K562 (cell line): ENCODE measurements around the gene LY6G5B. TPM values are rescaled to one million over a fixed set of nuclear protein-coding genes. Genes with fewer than 3 reads are reported as not detected.
A peak's percentile ranks its signal among the peaks of the same experiment; 100 is the strongest.

ENCODE experiments used
- BCOR ChIP-seq: fragments of 450-650 bp; IDR thresholded peaks from 2 replicates; pipeline ENCODE4 v1.6.1; 2016
- ELF1 ChIP-seq: fragments of 200-800 bp; sonication (Bioruptor generic); IDR thresholded peaks from 2 replicates; pipeline ENCODE4 v1.6.1; 2016; ENCODE audit warnings: missing genetic modification characterization, missing compliant biosample characterization
- FOXK2 ChIP-seq, 2 experiments: fragments of 450-650 bp; IDR thresholded peaks in 1 of 2; conservative IDR thresholded peaks in 1 of 2; 2 replicates each; pipeline ENCODE4 v1.6.1; 2016; ENCODE audit warnings: low read depth in 2 of 2, mild to moderate bottlenecking in 1 of 2
- GTF2A2 ChIP-seq: IDR thresholded peaks from 2 replicates; pipeline ENCODE4 v1.6.1; 2016; ENCODE audit warnings: mild to moderate bottlenecking, missing genetic modification characterization, missing compliant biosample characterization
- MBD1 ChIP-seq: fragments of 250-450 bp; sonication (Bioruptor Pico); IDR thresholded peaks from 2 replicates; pipeline ENCODE4 v1.8.0; 2022; ENCODE audit warnings: inconsistent platforms
- MED1 ChIP-seq: sonication (generic); formaldehyde crosslinking; IDR thresholded peaks from 2 replicates; pipeline ENCODE4 v1.8.1; 2023; ENCODE audit warnings: missing genetic modification reagents, borderline replicate concordance
- MEF2A ChIP-seq: IDR thresholded peaks from 2 replicates; pipeline ENCODE4 v1.6.1; 2011; ENCODE audit warnings: low read depth, mild to moderate bottlenecking, low read length, moderate library complexity; ENCODE audit not compliant: control insufficient read depth
- MEIS2 ChIP-seq: fragments of 450-650 bp; IDR thresholded peaks from 2 replicates; pipeline ENCODE4 v1.6.1; 2014; ENCODE audit warnings: mild to moderate bottlenecking; ENCODE audit not compliant: partially characterized antibody
- MITF ChIP-seq: IDR thresholded peaks from 2 replicates; pipeline ENCODE4 v1.6.1; 2014; ENCODE audit warnings: antibody characterized with exemption
- MTA3 ChIP-seq: fragments of 450-650 bp; formaldehyde crosslinking; IDR thresholded peaks from 2 replicates; pipeline ENCODE4 v1.6.1; 2017; ENCODE audit warnings: mild to moderate bottlenecking, borderline replicate concordance
- MYBL2 ChIP-seq, 2 experiments: fragments of 450-650 bp in 1 of 2; sonication (generic) in 1 of 2; formaldehyde crosslinking in 1 of 2; IDR thresholded peaks; 2 replicates each; pipeline versions ENCODE4 v1.6.1 to v1.8.1; 2017 to 2022; ENCODE audit warnings: borderline replicate concordance in 1 of 2, inconsistent platforms in 1 of 2, low read depth in 1 of 2, mild to moderate bottlenecking in 1 of 2, missing genetic modification reagents in 1 of 2, moderate library complexity in 1 of 2
- NR1H2 ChIP-seq: sonication (generic); formaldehyde crosslinking; IDR thresholded peaks from 2 replicates; pipeline ENCODE4 v1.4.0; 2020; ENCODE audit warnings: mild to moderate bottlenecking, missing genetic modification reagents
- RHOXF2B ChIP-seq: fragments of 250-450 bp; sonication (Bioruptor Pico); conservative IDR thresholded peaks from 2 replicates; pipeline ENCODE4 v1.5.1; 2021
- SIN3B ChIP-seq: fragments of 450-650 bp; IDR thresholded peaks from 2 replicates; pipeline ENCODE4 v1.6.1; 2017; ENCODE audit warnings: low read depth, mild to moderate bottlenecking, moderate library complexity
- TGIF2 ChIP-seq: sonication (generic); formaldehyde crosslinking; IDR thresholded peaks from 2 replicates; pipeline ENCODE4 v1.8.1; 2022; ENCODE audit warnings: mild to moderate bottlenecking, missing genetic modification reagents, moderate library complexity
- TRIM24 ChIP-seq, 2 experiments: fragments of 450-650 bp; IDR thresholded peaks; 2 replicates each; pipeline ENCODE4 v1.6.1; 2016
- ZNF23 ChIP-seq: fragments of 250-450 bp; sonication (Bioruptor Pico); IDR thresholded peaks from 2 replicates; pipeline ENCODE4 v1.4.0; 2020; ENCODE audit warnings: mild to moderate bottlenecking
- ZNF583 ChIP-seq: fragments of 250-450 bp; sonication (Bioruptor Pico); IDR thresholded peaks from 2 replicates; pipeline ENCODE4 v1.4.0; 2020
- ZNF586 ChIP-seq: fragments of 450-650 bp; formaldehyde crosslinking; conservative IDR thresholded peaks from 2 replicates; pipeline ENCODE4 v1.4.0; 2020; ENCODE audit warnings: mild to moderate bottlenecking, moderate library complexity
- ZNF655 ChIP-seq: fragments of 250-450 bp; sonication (Bioruptor Pico); IDR thresholded peaks from 2 replicates; pipeline ENCODE4 v1.5.0; 2021
- polyA plus RNA-seq, 8 experiments: library from polyadenylated mRNA; depleted of rRNA in 4 of 8; stranded (reverse) in 5 of 8; unstranded in 3 of 8; fragments of >200 nt; fragmentation: Nextera tagmentation in 2 of 8; fragmentation: Illumina TruSeq in 1 of 8; extraction: Ambion mirVana in 2 of 8; extraction: Trizol in 1 of 8; gene quantifications; 2 replicates each; pipeline versions ENCODE4 v1.2.1 to v1.2.3, GENCODE V29; 2011 to 2014; ENCODE audit warnings: inconsistent platforms in 1 of 8, missing spikeins in 1 of 8
- total RNA-seq, 7 experiments: library from RNA; depleted of rRNA in 6 of 7; stranded (reverse); fragments of >200 nt in 6 of 7; fragmentation: Illumina TruSeq in 2 of 7; extraction: Trizol in 2 of 7; gene quantifications; 2 replicates each; pipeline versions ENCODE4 v1.2.1 to v1.2.3, GENCODE V29; 2011 to 2021; ENCODE audit warnings: low replicate concordance in 1 of 7
- TF ChIP-seq, protein P1 (sequence below): fragments of 450-650 bp; IDR thresholded peaks from 2 replicates; pipeline ENCODE4 v1.6.1; 2016; ENCODE audit warnings: low read depth, mild to moderate bottlenecking, moderate library complexity
- TF ChIP-seq, protein P2 (sequence below): fragments of 250-450 bp; sonication (Bioruptor Pico); IDR thresholded peaks from 2 replicates; pipeline ENCODE4 v1.8.0; 2021; ENCODE audit warnings: borderline replicate concordance, mild to moderate bottlenecking, moderate library complexity; ENCODE audit not compliant: poor library complexity, severe bottlenecking

LY6G5B gene
- total and polyA plus RNA-seq, 9 of the 15 experiments (the other 6 are each of a cell fraction or from before 2014, with no cell fraction given): 6.0 to 27.0 (median 7.5) TPM

DNA sequence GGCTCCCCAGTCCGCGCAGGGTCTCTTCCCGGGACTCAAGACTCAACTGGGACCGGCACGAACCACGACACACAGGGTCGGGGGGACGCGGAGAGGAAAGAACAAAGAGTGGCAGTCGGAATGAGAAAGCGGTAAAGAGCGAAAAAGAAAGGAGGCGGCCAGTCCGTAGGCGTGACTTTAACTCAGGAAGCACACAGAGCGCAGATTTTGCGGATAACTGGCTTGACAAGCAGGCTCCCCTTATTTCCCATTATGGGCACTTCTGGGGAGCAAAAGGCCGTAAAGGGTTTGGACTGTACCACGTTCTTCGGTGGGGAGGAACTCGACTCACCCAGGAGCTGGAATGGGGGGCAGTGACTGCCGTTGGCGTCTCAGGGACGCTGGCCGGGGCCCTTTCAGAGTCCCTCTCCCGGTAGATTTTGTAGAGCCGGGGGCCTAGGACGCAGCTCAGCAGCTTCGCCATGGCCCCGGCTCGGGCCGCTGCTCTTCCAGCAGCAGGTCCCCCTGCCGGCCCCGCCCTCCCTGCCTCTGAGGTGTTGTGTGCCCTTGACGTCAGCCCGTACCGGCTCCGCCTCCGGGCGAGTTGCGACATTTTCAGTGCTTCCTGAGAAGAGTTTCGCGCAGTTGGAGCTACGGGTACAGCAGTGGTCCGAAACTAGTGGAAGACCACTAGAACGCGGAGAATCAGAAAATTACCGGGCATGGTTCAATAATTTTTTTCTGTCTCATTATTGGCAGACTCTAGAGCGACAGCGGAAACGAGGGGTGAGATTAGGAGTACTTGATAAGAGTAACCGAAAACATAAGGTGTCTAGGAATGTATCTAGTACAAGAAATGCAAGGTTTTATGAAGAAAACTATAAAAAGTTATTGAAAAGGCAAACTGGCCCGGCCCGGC, 33.3 kb downstream of the LY6G5B start, which contains the start of gene ABHD16A (continued):
- TF ChIP-seq TGIF2 (CRISPR knock-in tag) (no peak), NR1H2 (CRISPR knock-in tag) (0 out of 2 replicates have a peak, but pooled peaks have one; percentile 60), MEF2A (0 out of 2 replicates have a peak, but pooled peaks have one; percentile 16), ZNF586 (CRISPR knock-in tag) (0 out of 2 replicates have a peak, but pooled peaks have one; percentile 3), MTA3 (peak; percentile 100), ZNF23 (CRISPR knock-in tag) (no peak), MEIS2 (peak; percentile 49), MYBL2 (IDR thresholded peaks at IDR 0.05; ENCODE audit: low read depth) (no peak), MYBL2 (CRISPR knock-in tag; IDR thresholded peaks at IDR 0.05; ENCODE audit: borderline replicate concordance) (no peak), GTF2A2 (tag) (no peak), RHOXF2B (0 out of 2 replicates have a peak, but pooled peaks have one; percentile 19), TRIM24 (IDR thresholded peaks at IDR 0.05) (peak; percentile 16 to 61; a peak in 2 of 4 replicates), SIN3B (peak; percentile 66; the same call in 1 of the 2 replicates), ELF1 (tag) (peak; percentile 84), MED1 (CRISPR knock-in tag) (no peak), MITF (peak; percentile 7; the same call in 1 of the 2 replicates), ZNF583 (no peak), BCOR (peak; percentile 54; the same call in 1 of the 2 replicates), ZNF655 (CRISPR knock-in tag) (no peak), MBD1 (CRISPR knock-in tag) (no peak), FOXK2 (conservative IDR thresholded peaks at IDR 0.05 in 1 of 2, IDR thresholded peaks at IDR 0.05 in 1 of 2; ENCODE audit: low read depth in 2 of 2) (peak; percentile 82 to 99)
- TF ChIP-seq, protein P1, sequence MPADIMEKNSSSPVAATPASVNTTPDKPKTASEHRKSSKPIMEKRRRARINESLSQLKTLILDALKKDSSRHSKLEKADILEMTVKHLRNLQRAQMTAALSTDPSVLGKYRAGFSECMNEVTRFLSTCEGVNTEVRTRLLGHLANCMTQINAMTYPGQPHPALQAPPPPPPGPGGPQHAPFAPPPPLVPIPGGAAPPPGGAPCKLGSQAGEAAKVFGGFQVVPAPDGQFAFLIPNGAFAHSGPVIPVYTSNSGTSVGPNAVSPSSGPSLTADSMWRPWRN: no peak; the same call in 1 of the 2 replicates
- TF ChIP-seq, protein P2, sequence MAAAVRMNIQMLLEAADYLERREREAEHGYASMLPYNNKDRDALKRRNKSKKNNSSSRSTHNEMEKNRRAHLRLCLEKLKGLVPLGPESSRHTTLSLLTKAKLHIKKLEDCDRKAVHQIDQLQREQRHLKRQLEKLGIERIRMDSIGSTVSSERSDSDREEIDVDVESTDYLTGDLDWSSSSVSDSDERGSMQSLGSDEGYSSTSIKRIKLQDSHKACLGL (CRISPR knock-in tag): no peak
